Prostate gland (tissue), 2 donors: ENCODE measurements around the gene ZBED1. TPM values are rescaled to one million over a fixed set of nuclear protein-coding genes. Genes with fewer than 3 reads are reported as not detected.

Experiments used
- DNase-seq: peaks from one replicate; pipeline ENCODE4 v3.0.0-alpha.2; 2019; ENCODE audit warnings: low spot score
- H3K27ac ChIP-seq, 2 donors: fragments of 200-600 bp; sonication (generic); 2 replicates each; pipeline ENCODE4 v1.5.1; 2017 to 2019
- H3K27me3 ChIP-seq: fragments of 200-600 bp; sonication (generic); replicated peaks from 2 replicates; pipeline ENCODE4 v1.5.1; 2019; ENCODE audit not compliant: insufficient read depth
- H3K36me3 ChIP-seq, 2 donors: fragments of 200-600 bp; sonication (generic); 1 replicate in 1 of 2; 2 replicates in 1 of 2; pipeline versions ENCODE4 v1.5.1 to v1.8.1; 2017 to 2019
- H3K4me1 ChIP-seq: fragments of 200-600 bp; sonication (generic); replicated peaks from 2 replicates; pipeline ENCODE4 v1.5.1; 2019
- H3K4me3 ChIP-seq, 2 donors: fragments of 200-600 bp; sonication (generic); 2 replicates each; pipeline ENCODE4 v1.5.1; 2017 to 2019
- H3K9me3 ChIP-seq: fragments of 200-600 bp; sonication (generic); 2 replicates; pipeline ENCODE4 v1.5.1; 2017
- POLR2A ChIP-seq: fragments of 450-650 bp; IDR thresholded peaks from one replicate; pipeline ENCODE4 v1.6.1; 2016; ENCODE audit warnings: antibody characterized with exemption, mild to moderate bottlenecking
- POLR2AphosphoS5 ChIP-seq: sonication (generic); formaldehyde crosslinking; IDR thresholded peaks from one replicate; pipeline ENCODE4 v1.6.1; 2017; ENCODE audit warnings: antibody characterized with exemption
- WGBS: methylation state at CpG from one replicate; pipeline ENCODE4 v1.1.5; 2018; 5-methylcytosine and 5-hydroxymethylcytosine counted together
- intact Hi-C: fragments of 100-400 bp; cut with DNase I; formaldehyde crosslinking; loops from one replicate; pipeline ENCODE4 v1.14.2; 2022
- total RNA-seq, 2 donors: library from RNA; depleted of rRNA; stranded (reverse); fragments of >200 nt; gene quantifications; one replicate each; pipeline ENCODE4 v1.1.0, GENCODE V29; 2016
- TF ChIP-seq, protein P1 (sequence below), 4 experiments: fragments of 200-600 bp in 2 of 4; fragments of 450-650 bp in 2 of 4; sonication (generic) in 2 of 4; IDR thresholded peaks; 1 replicate in 3 of 4; 2 replicates in 1 of 4; pipeline ENCODE4 v1.5.1; 2016 to 2019; ENCODE audit warnings: antibody characterized with exemption in 4 of 4, mild to moderate bottlenecking in 2 of 4, moderate library complexity in 2 of 4

The ZBED1 gene
- total RNA-seq, 2 donors from 2014 or later, result 52.6 to 92.1 TPM

DNA sequence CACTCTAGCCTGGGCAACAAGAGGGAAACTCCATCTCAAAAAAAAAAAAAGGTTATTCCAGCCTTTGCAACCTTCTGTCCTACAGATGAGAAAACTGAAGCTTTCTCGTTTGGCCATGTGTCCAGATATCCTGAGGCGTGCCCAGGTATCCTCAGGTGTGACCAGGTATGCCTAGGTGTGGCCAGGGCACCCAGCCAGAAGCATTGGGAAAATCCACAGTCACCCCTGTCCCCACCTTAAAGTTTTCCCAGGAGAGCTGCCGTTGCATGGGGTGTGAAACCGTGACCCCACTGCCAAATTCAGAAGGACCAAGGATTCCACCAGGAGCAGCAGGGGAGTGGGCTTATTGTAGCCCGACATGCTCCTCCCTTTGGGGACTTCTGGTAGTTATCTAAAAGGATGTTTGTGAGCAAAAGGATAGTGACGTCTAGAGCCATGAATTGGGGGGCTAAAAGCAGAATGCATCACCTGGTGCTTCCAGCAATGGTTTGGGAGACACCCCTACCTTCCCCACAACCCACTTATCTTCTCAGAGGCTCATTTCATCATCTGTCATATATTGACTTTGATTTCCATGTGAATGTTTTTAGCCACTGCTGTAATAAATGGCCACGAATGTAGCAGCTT is 4.0 kb upstream of the ZBED1 start:
- no peak for DNase-seq
- WGBS, result 86% methylated on average over 7 of the region's 7 CpGs
- intact Hi-C loops, result no loop called here
- Histone ChIP-seq H3K4me1 (no peaks in the 10 kb centered on the region), H3K27me3 (no peaks in the 10 kb centered on the region), H3K9me3 (no peaks in the 10 kb centered on the region), H3K36me3 (no peaks in the 10 kb centered on the region), H3K27ac (no peak overlapping the region), H3K4me3 (no peak overlapping the region)
- TF ChIP-seq POLR2A, result no peak
- TF ChIP-seq, protein P1, sequence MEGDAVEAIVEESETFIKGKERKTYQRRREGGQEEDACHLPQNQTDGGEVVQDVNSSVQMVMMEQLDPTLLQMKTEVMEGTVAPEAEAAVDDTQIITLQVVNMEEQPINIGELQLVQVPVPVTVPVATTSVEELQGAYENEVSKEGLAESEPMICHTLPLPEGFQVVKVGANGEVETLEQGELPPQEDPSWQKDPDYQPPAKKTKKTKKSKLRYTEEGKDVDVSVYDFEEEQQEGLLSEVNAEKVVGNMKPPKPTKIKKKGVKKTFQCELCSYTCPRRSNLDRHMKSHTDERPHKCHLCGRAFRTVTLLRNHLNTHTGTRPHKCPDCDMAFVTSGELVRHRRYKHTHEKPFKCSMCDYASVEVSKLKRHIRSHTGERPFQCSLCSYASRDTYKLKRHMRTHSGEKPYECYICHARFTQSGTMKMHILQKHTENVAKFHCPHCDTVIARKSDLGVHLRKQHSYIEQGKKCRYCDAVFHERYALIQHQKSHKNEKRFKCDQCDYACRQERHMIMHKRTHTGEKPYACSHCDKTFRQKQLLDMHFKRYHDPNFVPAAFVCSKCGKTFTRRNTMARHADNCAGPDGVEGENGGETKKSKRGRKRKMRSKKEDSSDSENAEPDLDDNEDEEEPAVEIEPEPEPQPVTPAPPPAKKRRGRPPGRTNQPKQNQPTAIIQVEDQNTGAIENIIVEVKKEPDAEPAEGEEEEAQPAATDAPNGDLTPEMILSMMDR (IDR thresholded peaks at IDR 0.05), result no peak
- TF ChIP-seq POLR2AphosphoS5, result no peak

- Histone ChIP-seq H3K9me3 (no peaks in the 10 kb centered on the region), H3K27ac (no peak overlapping the region), H3K4me3 (no peak overlapping the region), H3K4me1 (no peaks in the 10 kb centered on the region), H3K27me3 (no peaks in the 10 kb centered on the region), H3K36me3 (no peaks in the 10 kb centered on the region)
- intact Hi-C loops, result no loop called here
- no peak for DNase-seq
- TF ChIP-seq POLR2AphosphoS5, result no peak
- TF ChIP-seq, protein P1 (IDR thresholded peaks at IDR 0.05), result no peak
- no peak for TF ChIP-seq POLR2A
- 93% methylated on average over 13 of the region's 13 CpGs for WGBS
Observed at GRCh38 chrX:2503591-2504500, 3.1 kb upstream of the ZBED1 start.

GRCh38 chrX:2502668-2503519 is 2.1 kb upstream of the ZBED1 start:
- Histone ChIP-seq H3K36me3 (no peaks in the 10 kb centered on the region), H3K27me3 (no peaks in the 10 kb centered on the region), H3K4me1 (peaks cover 3% of the 10 kb centered on the region), H3K27ac (no peak overlapping the region), H3K9me3 (no peaks in the 10 kb centered on the region), H3K4me3 (no peak overlapping the region)
- intact Hi-C loops, result no loop called here
- TF ChIP-seq, protein P1 (IDR thresholded peaks at IDR 0.05), result no peak
- TF ChIP-seq POLR2AphosphoS5, result no peak
- no peak for TF ChIP-seq POLR2A
- no peak for DNase-seq
- 50% methylated on average over 19 of the region's 19 CpGs for WGBS

- TF ChIP-seq POLR2AphosphoS5 (no peak), POLR2A (no peak)
- TF ChIP-seq, protein P1 (IDR thresholded peaks at IDR 0.05), result no peak
- Histone ChIP-seq H3K36me3 (no peaks in the 10 kb centered on the region), H3K4me3 (no peak overlapping the region), H3K27me3 (no peaks in the 10 kb centered on the region), H3K9me3 (no peaks in the 10 kb centered on the region), H3K27ac (no peak overlapping the region), H3K4me1 (peaks cover 9% of the 10 kb centered on the region)
- DNase-seq, result no peak
- intact Hi-C loops, result no loop called here
- 84% methylated on average over 5 of the region's 5 CpGs for WGBS
Observed at GRCh38 chrX:2502120-2502667, 1.4 kb upstream of the ZBED1 start.
